Mesendoderm (in vitro differentiated cells): ENCODE results near the gene TMEM132C.
A peak's percentile ranks its signal among the peaks of the same experiment; 100 is the strongest.

Experiments
- DNase-seq: peaks from one replicate; pipeline ENCODE4 v3.0.0; 2013
- H2AK5ac ChIP-seq: 2 replicates; pipeline ENCODE4 v1.6.1; 2013; ENCODE audit warnings: low read length, inconsistent platforms
- H2BK120ac ChIP-seq: 2 replicates; pipeline ENCODE4 v1.6.1; 2013; ENCODE audit warnings: low read depth, mild to moderate bottlenecking, low read length, moderate library complexity, mixed read lengths
- H2BK15ac ChIP-seq: replicated peaks from 2 replicates; pipeline ENCODE4 v1.6.1; 2013; ENCODE audit warnings: low read depth, mild to moderate bottlenecking, moderate library complexity
- H2BK5ac ChIP-seq: 2 replicates; pipeline ENCODE4 v1.6.1; 2013; ENCODE audit warnings: low read length, inconsistent platforms
- H3K18ac ChIP-seq: 2 replicates; pipeline ENCODE4 v1.6.1; 2013; ENCODE audit warnings: mild to moderate bottlenecking, low read length, mixed read lengths
- H3K23ac ChIP-seq: one replicate; pipeline ENCODE4 v1.6.1; 2013; ENCODE audit warnings: low read length
- H3K27ac ChIP-seq: 2 replicates; pipeline ENCODE4 v1.5.1; 2013; ENCODE audit warnings: low read depth, mild to moderate bottlenecking, inconsistent platforms, low read length, moderate library complexity
- H3K27me3 ChIP-seq: 2 replicates; pipeline ENCODE4 v1.6.1; 2013; ENCODE audit warnings: low read length, control low read depth, mild to moderate bottlenecking, inconsistent platforms; ENCODE audit not compliant: insufficient read depth, poor library complexity
- H3K36me3 ChIP-seq: 2 replicates; pipeline ENCODE4 v1.6.1; 2013; ENCODE audit warnings: low read length, inconsistent platforms; ENCODE audit not compliant: control insufficient read depth, insufficient read depth
- H3K4ac ChIP-seq: one replicate; pipeline ENCODE4 v1.6.1; 2013; ENCODE audit warnings: low read depth, mild to moderate bottlenecking, low read length, moderate library complexity
- H3K4me1 ChIP-seq: 2 replicates; pipeline ENCODE4 v1.6.1; 2013; ENCODE audit warnings: low read depth, low read length, inconsistent platforms; ENCODE audit not compliant: control insufficient read depth
- H3K4me2 ChIP-seq: 2 replicates; pipeline ENCODE4 v1.6.1; 2013; ENCODE audit warnings: low read length
- H3K4me3 ChIP-seq: 2 replicates; pipeline ENCODE4 v1.5.1; 2013; ENCODE audit warnings: mild to moderate bottlenecking, low read length
- H3K56ac ChIP-seq: one replicate; pipeline ENCODE4 v1.6.1; 2013; ENCODE audit warnings: low read length
- H3K79me1 ChIP-seq: 2 replicates; pipeline ENCODE4 v1.6.1; 2013; ENCODE audit warnings: low read length, inconsistent platforms
- H3K79me2 ChIP-seq: 2 replicates; pipeline ENCODE4 v1.6.1; 2013; ENCODE audit warnings: mild to moderate bottlenecking, low read length; ENCODE audit not compliant: control insufficient read depth, insufficient read depth
- H3K9ac ChIP-seq: 2 replicates; pipeline ENCODE4 v1.6.1; 2013; ENCODE audit warnings: low read length, inconsistent platforms
- H4K5ac ChIP-seq: one replicate; pipeline ENCODE4 v1.6.1; 2013; ENCODE audit warnings: low read length
- H4K8ac ChIP-seq: one replicate; pipeline ENCODE4 v1.6.1; 2013; ENCODE audit warnings: low read depth, mild to moderate bottlenecking, control low read depth, low read length, moderate library complexity
- WGBS: extraction: QIAGEN DNeasy Blood & Tissue Kit; methylation state at CpG from one replicate; pipeline ENCODE4 v1.1.7; 2013; ENCODE audit warnings: low lambda C conversion rate, missing lambda C conversion rate; ENCODE audit not compliant: insufficient coverage; ENCODE audit errors: extremely low coverage; 5-methylcytosine and 5-hydroxymethylcytosine counted together

The TMEM132C gene

GRCh38 chr12:128571906-128572810 is 305.2 kb downstream of the TMEM132C start:
- Histone ChIP-seq H3K56ac (no peak overlapping the region), H4K5ac (no peak overlapping the region), H3K27ac (no peak overlapping the region), H3K23ac (no peak overlapping the region), H2BK120ac (no peak overlapping the region), H3K79me1 (no peaks in the 10 kb centered on the region), H3K4ac (no peak overlapping the region), H3K4me2 (no peak overlapping the region), H3K18ac (no peak overlapping the region), H4K8ac (no peak overlapping the region), H2AK5ac (no peak overlapping the region), H3K36me3 (no peaks in the 10 kb centered on the region), H2BK15ac (no peak overlapping the region), H3K27me3 (no peaks in the 10 kb centered on the region), H2BK5ac (no peak overlapping the region), H3K79me2 (no peaks in the 10 kb centered on the region), H3K4me1 (no peaks in the 10 kb centered on the region), H3K4me3 (no peak overlapping the region), H3K9ac (no peak overlapping the region)
- peak; percentile 16 for DNase-seq
- no CpG with 5 or more reads among the region's 7 CpGs for WGBS

GRCh38 chr12:128573907-128574306 is 306.9 kb downstream of the TMEM132C start:
- H3K79me2 ChIP-seq = no peaks in the 10 kb centered on the region
- no CpG with 5 or more reads among the region's 4 CpGs for WGBS
- H4K8ac ChIP-seq = no peak overlapping the region

GRCh38 chr12:128578045-128578444 is 311.1 kb downstream of the TMEM132C start:
- H2BK5ac ChIP-seq = no peak overlapping the region
- H3K27ac ChIP-seq = no peak overlapping the region
- no peak for DNase-seq
- H2BK120ac ChIP-seq = no peak overlapping the region
- no peak overlapping the region for H3K23ac ChIP-seq
- H3K79me1 ChIP-seq = no peaks in the 10 kb centered on the region
- H3K27me3 ChIP-seq = no peaks in the 10 kb centered on the region
- no peak overlapping the region for H3K4me2 ChIP-seq
- WGBS = no CpG with 5 or more reads among the region's 8 CpGs
- H3K9ac ChIP-seq = no peak overlapping the region
- H3K4me3 ChIP-seq = no peak overlapping the region
- no peak overlapping the region for H3K18ac ChIP-seq
- H2AK5ac ChIP-seq = no peak overlapping the region
- H3K56ac ChIP-seq = no peak overlapping the region
- H3K4me1 ChIP-seq = no peaks in the 10 kb centered on the region
- H4K5ac ChIP-seq = no peak overlapping the region
- H3K36me3 ChIP-seq = no peaks in the 10 kb centered on the region
- no peaks in the 10 kb centered on the region for H3K79me2 ChIP-seq
- no peak overlapping the region for H2BK15ac ChIP-seq
- H3K4ac ChIP-seq = no peak overlapping the region
- H4K8ac ChIP-seq = no peak overlapping the region

More at GRCh38 chr12:128573907-128574306, 306.9 kb downstream of the TMEM132C start:
- H3K36me3 ChIP-seq = no peaks in the 10 kb centered on the region
- no peak overlapping the region for H4K5ac ChIP-seq
- no peak overlapping the region for H3K4me3 ChIP-seq
- DNase-seq = no peak
- H3K23ac ChIP-seq = no peak overlapping the region
- H3K27ac ChIP-seq = no peak overlapping the region
- H3K4ac ChIP-seq = no peak overlapping the region
- no peaks in the 10 kb centered on the region for H3K79me1 ChIP-seq
- H2BK15ac ChIP-seq = no peak overlapping the region
- H2BK120ac ChIP-seq = no peak overlapping the region
- no peak overlapping the region for H3K9ac ChIP-seq
- H3K4me2 ChIP-seq = no peak overlapping the region
- H3K4me1 ChIP-seq = no peaks in the 10 kb centered on the region
- no peak overlapping the region for H2BK5ac ChIP-seq
- H3K18ac ChIP-seq = no peak overlapping the region
- H3K56ac ChIP-seq = no peak overlapping the region
- H2AK5ac ChIP-seq = no peak overlapping the region
- H3K27me3 ChIP-seq = no peaks in the 10 kb centered on the region

- Histone ChIP-seq H3K79me2 (no peaks in the 10 kb centered on the region), H3K56ac (no peak overlapping the region), H3K9ac (no peak overlapping the region), H3K27ac (no peak overlapping the region), H3K27me3 (no peaks in the 10 kb centered on the region), H3K23ac (no peak overlapping the region), H2BK120ac (no peak overlapping the region), H4K5ac (no peak overlapping the region), H3K4me2 (no peak overlapping the region), H4K8ac (no peak overlapping the region), H2BK5ac (no peak overlapping the region), H2BK15ac (no peak overlapping the region), H3K79me1 (no peaks in the 10 kb centered on the region), H3K36me3 (no peaks in the 10 kb centered on the region), H3K18ac (no peak overlapping the region), H3K4me1 (no peaks in the 10 kb centered on the region), H3K4ac (no peak overlapping the region), H3K4me3 (no peak overlapping the region), H2AK5ac (no peak overlapping the region)
- no peak for DNase-seq
- no CpG with 5 or more reads among the region's 7 CpGs for WGBS
Observed at GRCh38 chr12:128581321-128581761, 314.4 kb downstream of the TMEM132C start.

- no peaks in the 10 kb centered on the region for H3K4me1 ChIP-seq
- H3K4me3 ChIP-seq = no peak overlapping the region
- peak; percentile 76 for DNase-seq
- H2BK15ac ChIP-seq = no peak overlapping the region
- H3K79me1 ChIP-seq = no peaks in the 10 kb centered on the region
- no peak overlapping the region for H3K18ac ChIP-seq
- no peak overlapping the region for H3K4ac ChIP-seq
- no peak overlapping the region for H4K8ac ChIP-seq
- H4K5ac ChIP-seq = no peak overlapping the region
- no peaks in the 10 kb centered on the region for H3K79me2 ChIP-seq
- no peaks in the 10 kb centered on the region for H3K36me3 ChIP-seq
- no peak overlapping the region for H3K4me2 ChIP-seq
- H3K56ac ChIP-seq = no peak overlapping the region
- H3K9ac ChIP-seq = no peak overlapping the region
- no peak overlapping the region for H3K27ac ChIP-seq
- no peak overlapping the region for H2AK5ac ChIP-seq
- no peak overlapping the region for H2BK5ac ChIP-seq
- no CpG with 5 or more reads among the region's 9 CpGs for WGBS
- no peaks in the 10 kb centered on the region for H3K27me3 ChIP-seq
- no peak overlapping the region for H3K23ac ChIP-seq
- no peak overlapping the region for H2BK120ac ChIP-seq
Observed at GRCh38 chr12:128583453-128583852, 316.5 kb downstream of the TMEM132C start.
